Fibroblast of villous mesenchyme (primary cell): ENCODE measurements around the gene PCSK2. TPM values are rescaled to one million over a fixed set of nuclear protein-coding genes. Genes with fewer than 3 reads are reported as not detected.

Source experiments
- DNase-seq: peaks from one replicate; pipeline ENCODE4 v3.0.0-alpha.2; 2010; ENCODE audit warnings: low read depth
- H3K4me3 ChIP-seq: 2 replicates; pipeline ENCODE4 v1.5.1; 2011; ENCODE audit warnings: low read depth, mild to moderate bottlenecking, low read length
- total RNA-seq: library from RNA; depleted of rRNA; stranded (reverse); fragments of >200 nt; gene quantifications from 2 replicates; pipeline ENCODE4 v1.2.3, GENCODE V29; 2012
- TF ChIP-seq, protein P1 (sequence below): IDR thresholded peaks from 2 replicates; pipeline ENCODE4 v1.5.1; 2012; ENCODE audit warnings: low read depth, mild to moderate bottlenecking, low read length; ENCODE audit not compliant: insufficient read depth

PCSK2 gene
- total RNA-seq, 1 donor, result not detected

DNA sequence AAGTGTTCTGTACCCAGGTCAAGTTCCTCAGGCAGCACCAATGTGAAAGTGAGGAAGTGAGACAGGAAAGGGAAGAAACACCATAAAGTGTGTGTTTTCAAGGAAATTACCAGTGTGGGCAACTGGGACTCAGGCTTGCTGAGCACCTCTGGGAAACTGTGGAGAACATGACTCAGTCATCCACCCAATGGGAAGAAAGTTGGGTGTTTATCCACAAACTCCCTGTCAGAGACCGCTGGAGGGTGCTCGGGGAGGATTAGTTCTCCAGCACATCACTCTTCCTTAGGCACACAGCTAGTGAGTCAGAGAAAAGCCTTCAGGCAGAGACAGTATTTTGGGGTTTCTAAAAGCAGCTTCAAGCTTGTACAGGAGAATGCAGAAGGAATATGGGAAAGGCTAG is 93.6 kb downstream of the PCSK2 start:
- DNase-seq, result no peak
- no peak overlapping the region for H3K4me3 ChIP-seq
- TF ChIP-seq, protein P1, sequence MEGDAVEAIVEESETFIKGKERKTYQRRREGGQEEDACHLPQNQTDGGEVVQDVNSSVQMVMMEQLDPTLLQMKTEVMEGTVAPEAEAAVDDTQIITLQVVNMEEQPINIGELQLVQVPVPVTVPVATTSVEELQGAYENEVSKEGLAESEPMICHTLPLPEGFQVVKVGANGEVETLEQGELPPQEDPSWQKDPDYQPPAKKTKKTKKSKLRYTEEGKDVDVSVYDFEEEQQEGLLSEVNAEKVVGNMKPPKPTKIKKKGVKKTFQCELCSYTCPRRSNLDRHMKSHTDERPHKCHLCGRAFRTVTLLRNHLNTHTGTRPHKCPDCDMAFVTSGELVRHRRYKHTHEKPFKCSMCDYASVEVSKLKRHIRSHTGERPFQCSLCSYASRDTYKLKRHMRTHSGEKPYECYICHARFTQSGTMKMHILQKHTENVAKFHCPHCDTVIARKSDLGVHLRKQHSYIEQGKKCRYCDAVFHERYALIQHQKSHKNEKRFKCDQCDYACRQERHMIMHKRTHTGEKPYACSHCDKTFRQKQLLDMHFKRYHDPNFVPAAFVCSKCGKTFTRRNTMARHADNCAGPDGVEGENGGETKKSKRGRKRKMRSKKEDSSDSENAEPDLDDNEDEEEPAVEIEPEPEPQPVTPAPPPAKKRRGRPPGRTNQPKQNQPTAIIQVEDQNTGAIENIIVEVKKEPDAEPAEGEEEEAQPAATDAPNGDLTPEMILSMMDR, result no peak

DNA sequence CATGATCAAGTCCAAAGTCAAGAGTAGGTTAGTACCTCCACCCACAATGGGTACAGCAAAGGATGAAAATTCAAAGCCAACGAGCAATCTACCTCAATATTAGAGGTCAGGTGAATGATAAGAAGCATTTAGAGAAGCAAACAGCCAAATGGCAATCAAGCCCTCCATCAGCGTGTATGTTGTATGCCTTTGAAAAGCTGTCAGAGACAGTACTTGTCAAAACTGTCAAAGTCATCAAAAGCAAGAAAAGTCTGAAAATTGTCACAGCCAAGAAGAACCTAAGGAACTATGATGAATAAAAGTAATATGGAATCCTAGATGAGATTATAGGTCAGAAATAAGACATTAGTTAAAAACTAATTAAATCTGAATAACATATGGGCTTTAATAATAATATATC is 99.3 kb downstream of the PCSK2 start:
- no peak for DNase-seq
- TF ChIP-seq, protein P1, result no peak

DNA sequence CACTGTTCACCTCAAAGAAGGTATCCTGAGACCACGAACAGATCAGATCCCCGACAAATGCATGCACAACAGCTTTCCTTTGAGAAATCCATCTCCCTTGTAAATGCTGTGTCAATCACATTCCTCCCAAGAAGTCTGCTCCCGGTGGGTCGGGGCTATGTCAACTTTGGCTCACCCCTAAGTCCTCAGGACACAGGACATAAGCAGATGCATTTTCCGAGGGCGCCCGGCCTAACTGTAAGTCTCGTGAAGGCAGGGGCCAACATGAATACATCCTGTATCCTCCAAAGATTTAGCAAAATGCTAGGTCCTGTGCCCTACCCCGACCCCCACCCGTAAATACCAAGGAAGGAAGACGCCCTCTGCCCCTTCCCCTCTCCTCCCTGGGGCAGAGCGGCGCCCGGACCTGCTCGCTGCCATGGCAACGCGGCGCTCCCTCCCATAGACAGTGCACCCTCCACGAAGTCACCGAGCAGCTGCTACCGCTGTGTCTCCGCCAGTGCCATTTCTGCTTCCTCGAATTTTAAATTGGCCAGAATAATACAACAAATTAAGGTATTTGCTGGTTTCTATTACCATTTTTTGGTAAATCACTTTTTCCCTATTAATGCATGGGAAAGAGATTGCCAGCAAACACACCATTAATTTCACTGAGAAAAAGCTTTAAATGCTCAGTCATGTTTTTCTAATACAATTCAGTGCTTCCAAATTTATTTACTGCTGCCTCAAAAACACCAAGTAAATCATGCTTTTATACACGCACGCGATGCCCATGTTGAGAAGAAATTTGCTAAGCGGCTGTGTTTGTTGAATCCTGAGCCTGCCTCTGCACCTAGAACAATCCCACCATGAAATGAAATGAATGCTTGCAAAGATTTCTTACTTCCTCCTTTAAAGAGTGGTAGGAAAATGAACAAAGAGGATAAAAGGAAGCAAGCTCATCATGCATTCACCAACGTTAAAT is 100.6 kb downstream of the PCSK2 start:
- TF ChIP-seq, protein P1, result no peak
- DNase-seq, result no peak
- no peak overlapping the region for H3K4me3 ChIP-seq

More for the DNA sequence above, 99.3 kb downstream of the PCSK2 start:
- H3K4me3 ChIP-seq, result no peak overlapping the region

DNA sequence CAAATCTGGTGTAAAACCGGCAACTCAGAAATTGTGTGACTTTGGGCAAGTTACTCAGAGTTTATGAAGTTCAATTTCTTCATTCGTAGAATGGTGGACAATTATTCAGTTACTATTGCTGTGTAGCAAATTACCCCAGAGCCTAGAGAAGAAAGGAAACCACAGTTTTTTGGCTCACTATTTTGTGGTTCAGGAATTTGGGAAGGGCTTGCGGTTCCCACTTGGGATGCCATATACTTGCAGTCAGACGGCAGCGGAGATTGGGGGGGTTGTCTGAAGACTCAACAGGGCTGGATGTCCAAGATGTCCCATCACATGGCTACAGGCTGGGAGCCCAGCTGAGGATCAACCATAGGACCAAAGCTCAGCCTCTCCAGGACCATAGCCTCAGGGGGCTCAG is 108.1 kb downstream of the PCSK2 start:
- no peak overlapping the region for H3K4me3 ChIP-seq
- TF ChIP-seq, protein P1, result no peak
- DNase-seq, result no peak

DNA sequence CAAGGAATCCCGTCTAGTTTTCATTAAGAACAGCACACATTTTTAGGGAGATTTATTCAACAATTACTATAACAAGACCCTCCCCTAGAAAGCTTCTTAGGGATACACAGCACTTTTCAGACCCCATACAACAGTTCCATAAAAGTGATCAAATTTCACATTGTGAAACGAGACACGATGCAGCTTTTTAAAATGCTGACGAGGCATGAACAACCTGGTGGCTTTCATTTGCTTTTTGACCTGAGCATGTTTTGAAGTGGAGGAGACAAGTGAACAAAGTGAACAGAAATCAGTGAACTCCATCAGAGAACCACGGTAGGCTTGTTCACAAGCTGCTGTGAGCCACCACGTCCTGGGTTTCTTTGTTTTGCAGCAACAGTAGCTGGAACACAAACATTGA is 112.2 kb downstream of the PCSK2 start:
- no peak overlapping the region for H3K4me3 ChIP-seq
- DNase-seq, result no peak
- TF ChIP-seq, protein P1, result no peak

DNA sequence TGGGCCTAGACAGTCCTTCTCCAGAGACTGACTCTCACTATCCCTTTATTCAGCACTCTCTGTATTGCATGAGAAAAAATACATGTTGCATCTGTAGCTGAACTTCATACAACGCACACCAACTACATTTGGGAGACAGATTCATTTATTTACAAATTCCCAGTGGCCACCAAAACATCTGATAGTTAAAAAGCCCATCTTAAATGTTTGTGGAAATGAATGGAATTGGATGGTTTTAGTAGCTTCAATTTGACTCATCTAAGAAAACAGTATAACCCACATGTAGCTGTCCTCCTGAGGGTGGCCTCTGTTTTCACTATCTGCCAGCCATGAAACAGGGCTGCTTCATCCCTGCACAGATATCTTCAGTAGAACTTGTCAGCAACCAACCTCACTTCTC is 116.3 kb downstream of the PCSK2 start:
- no peak for DNase-seq
- no peak overlapping the region for H3K4me3 ChIP-seq
- TF ChIP-seq, protein P1, result no peak
